ENCODE measurements around the gene TEX10.

DNA sequence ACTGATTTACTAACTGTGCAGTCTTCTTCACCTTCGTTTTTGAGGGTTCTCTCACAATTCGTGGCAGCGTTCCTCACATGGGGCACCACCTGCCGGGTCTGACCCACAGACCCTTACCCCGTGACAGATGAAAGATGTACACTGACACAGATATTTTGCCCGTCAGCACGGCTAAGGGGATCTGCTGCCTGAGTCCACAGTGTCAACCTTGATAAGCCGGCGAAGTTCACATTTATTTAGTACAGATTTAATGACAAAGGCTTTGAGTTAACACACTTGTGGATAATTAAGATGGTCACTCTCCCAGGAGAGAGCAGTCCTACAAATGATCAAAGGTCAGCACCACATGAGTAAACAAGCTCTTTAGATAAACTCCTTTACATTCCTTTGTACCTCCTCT is 15.9 kb upstream of the TEX10 start:
- TF ChIP-seq, protein P1, sequence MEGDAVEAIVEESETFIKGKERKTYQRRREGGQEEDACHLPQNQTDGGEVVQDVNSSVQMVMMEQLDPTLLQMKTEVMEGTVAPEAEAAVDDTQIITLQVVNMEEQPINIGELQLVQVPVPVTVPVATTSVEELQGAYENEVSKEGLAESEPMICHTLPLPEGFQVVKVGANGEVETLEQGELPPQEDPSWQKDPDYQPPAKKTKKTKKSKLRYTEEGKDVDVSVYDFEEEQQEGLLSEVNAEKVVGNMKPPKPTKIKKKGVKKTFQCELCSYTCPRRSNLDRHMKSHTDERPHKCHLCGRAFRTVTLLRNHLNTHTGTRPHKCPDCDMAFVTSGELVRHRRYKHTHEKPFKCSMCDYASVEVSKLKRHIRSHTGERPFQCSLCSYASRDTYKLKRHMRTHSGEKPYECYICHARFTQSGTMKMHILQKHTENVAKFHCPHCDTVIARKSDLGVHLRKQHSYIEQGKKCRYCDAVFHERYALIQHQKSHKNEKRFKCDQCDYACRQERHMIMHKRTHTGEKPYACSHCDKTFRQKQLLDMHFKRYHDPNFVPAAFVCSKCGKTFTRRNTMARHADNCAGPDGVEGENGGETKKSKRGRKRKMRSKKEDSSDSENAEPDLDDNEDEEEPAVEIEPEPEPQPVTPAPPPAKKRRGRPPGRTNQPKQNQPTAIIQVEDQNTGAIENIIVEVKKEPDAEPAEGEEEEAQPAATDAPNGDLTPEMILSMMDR (IDR thresholded peaks at IDR 0.05): no peak
- TF ChIP-seq POLR2A (IDR thresholded peaks at IDR 0.05) (no peak), POLR2AphosphoS5 (IDR thresholded peaks at IDR 0.05) (no peak)
